ENCODE results near the gene FOLR1. TPM values are rescaled to one million over a fixed set of nuclear protein-coding genes. Genes with fewer than 3 reads are reported as not detected.
"Not testable (repeated sequence)": the region's sequence is repeated elsewhere in the genome, so short reads cannot be mapped to it uniquely, and the experiment has no call there.

FOLR1 gene
- total RNA-seq (2012; rRNA removed) (not detected in 2 replicates), polyA plus RNA-seq (2012; rRNA removed) (0.24 and 0.29 TPM in 2 replicates), Bru-seq, nascent RNA (not detected), BruChase-seq, experiment 1, labeled RNA remaining after a 6-hour chase (not detected), BruChase-seq, experiment 2, labeled RNA remaining after a 2-hour chase (not detected)
- 0.25 TPM in 1 of 2 replicates, not detected in the other for polyA plus RNA-seq (2012; cell fraction: cytosol; rRNA removed)
- polyA plus RNA-seq (2012; cell fraction: nucleus; rRNA removed; ENCODE audit: low replicate concordance), result 0.08 TPM in 1 of 2 replicates, not detected in the other
- long read RNA-seq, result 0 reads

GRCh38 chr11:72191961-72192381 lies at the start of gene FOLR1:
Gene FOLR1, plus strand, starts transcription at chr11:72192140. Its CDS starts 34 bp downstream, at chr11:72192174.
- no peak within 1 kb of the TSS for H2AK5ac ChIP-seq (ENCODE audit: low read depth, low read length)
- no peak within 1 kb of the TSS for H3K4me2 ChIP-seq (ENCODE audit: low read depth, low read length)
- H3K9me1 ChIP-seq (ENCODE audit: insufficient read depth, low read length), result no peaks in the 10 kb centered on the region
- DNase-seq, result no peak
- no peaks in the 10 kb centered on the region for H3K9me3 ChIP-seq (ENCODE audit: control insufficient read depth, insufficient read depth, low read length)
- in situ Hi-C loops (cut with MboI; ENCODE audit: low sequenced_read_pairs), result no loop called here
- ATAC-seq (ENCODE audit: low read depth), result no peak
- no peaks in the 10 kb centered on the region for H3K36me3 ChIP-seq (ENCODE audit: control insufficient read depth, insufficient read depth, low read length)
- 50% methylated on average over 1 of the region's 5 CpGs; no CpG with 5 or more reads in 1 of the 2 experiments for WGBS, 2 experiments (ENCODE audit: extremely low coverage in 2 of 2, insufficient read length in 1 of 2)
- H4K5ac ChIP-seq (ENCODE audit: low read depth, low read length), result no peak within 1 kb of the TSS
- CTCF ChIA-PET, result no interaction called here
- no peak within 1 kb of the TSS for H3K14ac ChIP-seq (replicated peaks; ENCODE audit: low read depth, low read length)
- no peak within 1 kb of the TSS for H2AK9ac ChIP-seq (replicated peaks; ENCODE audit: low read depth, low read length, poor library complexity)
- no peaks in the 10 kb centered on the region for H3K79me1 ChIP-seq (ENCODE audit: low read depth in 1 of 2, low read length in 2 of 2)
- no peak within 1 kb of the TSS for H3K4ac ChIP-seq (ENCODE audit: low read depth, low read length)
- no TSS peak for BruUV-seq (replicated peaks)
- no peak within 1 kb of the TSS for H3K56ac ChIP-seq (ENCODE audit: extremely low read depth, insufficient read depth, low read length)
- TF ChIP-seq FOS (IDR thresholded peaks at IDR 0.05; ENCODE audit: low read depth, low read length) (no peak), MAZ (IDR thresholded peaks at IDR 0.05; ENCODE audit: borderline replicate concordance, low read depth, low read length) (no peak), CEBPB (IDR thresholded peaks at IDR 0.05; ENCODE audit: low read depth, low read length) (no peak), CHD1 (IDR thresholded peaks at IDR 0.05; ENCODE audit: low read depth, low read length) (no peak), RAD21 (IDR thresholded peaks at IDR 0.05; ENCODE audit: low read length) (no peak)
- POLR2A ChIA-PET (ENCODE audit: unreplicated experiment), result no interaction called here
- no peaks in the 10 kb centered on the region for H4K20me1 ChIP-seq (ENCODE audit: insufficient read depth, low read length)
- no peak within 1 kb of the TSS for H3K4me3 ChIP-seq (ENCODE audit: insufficient read depth, low read depth, low read length)
- peak within 1 kb of the TSS; percentile 61 for H2AFZ ChIP-seq (replicated peaks; ENCODE audit: low read length, poor library complexity)
- dilution Hi-C loops (cut with HindIII; ENCODE audit: low sequenced_read_pairs, unreplicated experiment), result no loop called here
- no peak within 1 kb of the TSS for H2BK120ac ChIP-seq (ENCODE audit: low read depth, low read length)
- H2BK5ac ChIP-seq (ENCODE audit: low read depth, low read length, poor library complexity, severe bottlenecking), result no peak within 1 kb of the TSS
- no peak within 1 kb of the TSS for H3K18ac ChIP-seq (ENCODE audit: low read depth, low read length)
- no peak within 1 kb of the TSS for H2BK20ac ChIP-seq (ENCODE audit: low read depth, low read length)
- no peaks in the 10 kb centered on the region for H3K4me1 ChIP-seq (ENCODE audit: control insufficient read depth, insufficient read depth, low read length)
- no peak within 1 kb of the TSS for H4K8ac ChIP-seq (ENCODE audit: low read depth in 2 of 2, low read length in 2 of 2)
- no peak within 1 kb of the TSS for H3K9ac ChIP-seq (ENCODE audit: low read depth, low read length)
- H2BK15ac ChIP-seq (ENCODE audit: low read depth, low read length), result no peak within 1 kb of the TSS
- intact Hi-C loops (cut with micrococcal nuclease), result no loop called here
- no peak within 1 kb of the TSS for H3K23ac ChIP-seq (ENCODE audit: low read depth, low read length)
- H3K27me3 ChIP-seq (ENCODE audit: control insufficient read depth, insufficient read depth, low read length), result peaks cover 12% of the 10 kb centered on the region; the same call in 1 of the 2 replicates
- no peak within 1 kb of the TSS for H3K27ac ChIP-seq (ENCODE audit: insufficient read depth, low read length)
- no peak within 1 kb of the TSS for H4K91ac ChIP-seq (ENCODE audit: insufficient read depth, low read depth, low read length)

DNA sequence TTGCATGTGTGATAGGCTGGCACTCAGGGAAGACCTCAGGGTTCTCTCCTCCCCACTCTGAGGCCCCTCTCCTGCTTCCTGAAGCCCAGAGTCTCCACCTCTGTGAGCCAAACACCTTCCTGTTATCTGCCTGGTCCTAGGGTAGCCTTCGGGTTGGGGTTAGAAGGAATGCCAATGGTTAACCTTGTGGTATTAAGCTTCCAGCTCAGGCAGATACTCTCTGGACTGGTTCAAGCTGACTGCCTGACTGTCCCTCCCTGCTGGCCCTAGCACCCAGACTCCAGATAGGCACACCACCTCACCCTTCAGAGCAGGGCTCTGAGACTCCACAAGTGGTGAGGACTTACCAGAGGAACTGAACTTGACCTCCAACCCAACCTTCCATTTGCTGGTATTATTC lies 49.4 kb upstream of the FOLR1 start:
- ATAC-seq (ENCODE audit: low read depth); H4K20me1 ChIP-seq (ENCODE audit: insufficient read depth, low read length); H3K4ac ChIP-seq (ENCODE audit: low read depth, low read length); H4K8ac ChIP-seq (ENCODE audit: low read depth in 2 of 2, low read length in 2 of 2); H3K27ac ChIP-seq (ENCODE audit: insufficient read depth, low read length); H3K36me3 ChIP-seq (ENCODE audit: control insufficient read depth, insufficient read depth, low read length); BruUV-seq (replicated peaks); H3K56ac ChIP-seq (ENCODE audit: extremely low read depth, insufficient read depth, low read length); H3K4me3 ChIP-seq (ENCODE audit: insufficient read depth, low read depth, low read length); H2AK5ac ChIP-seq (ENCODE audit: low read depth, low read length); H2BK15ac ChIP-seq (ENCODE audit: low read depth, low read length); H4K5ac ChIP-seq (ENCODE audit: low read depth, low read length); H3K27me3 ChIP-seq (ENCODE audit: control insufficient read depth, insufficient read depth, low read length); H3K9me3 ChIP-seq (ENCODE audit: control insufficient read depth, insufficient read depth, low read length); POLR2A ChIA-PET (ENCODE audit: unreplicated experiment); H2BK5ac ChIP-seq (ENCODE audit: low read depth, low read length, poor library complexity, severe bottlenecking); H2BK20ac ChIP-seq (ENCODE audit: low read depth, low read length); H2AK9ac ChIP-seq (replicated peaks; ENCODE audit: low read depth, low read length, poor library complexity); H3K79me1 ChIP-seq (ENCODE audit: low read depth in 1 of 2, low read length in 2 of 2); H2AFZ ChIP-seq (replicated peaks; ENCODE audit: low read length, poor library complexity); H3K4me2 ChIP-seq (ENCODE audit: low read depth, low read length); H4K91ac ChIP-seq (ENCODE audit: insufficient read depth, low read depth, low read length); H3K18ac ChIP-seq (ENCODE audit: low read depth, low read length); H3K9ac ChIP-seq (ENCODE audit: low read depth, low read length); H3K23ac ChIP-seq (ENCODE audit: low read depth, low read length); in situ Hi-C loops (cut with MboI; ENCODE audit: low sequenced_read_pairs); H3K14ac ChIP-seq (replicated peaks; ENCODE audit: low read depth, low read length); H3K9me1 ChIP-seq (ENCODE audit: insufficient read depth, low read length); DNase-seq; dilution Hi-C loops (cut with HindIII; ENCODE audit: low sequenced_read_pairs, unreplicated experiment): not testable (repeated sequence)
- CTCF ChIA-PET, result interaction anchor here (2.2 kb wide), 1 partner anchor 117 kb away, joined by 21 read pairs; no protein-coding TSS in a partner anchor
- WGBS, 2 experiments (ENCODE audit: extremely low coverage in 2 of 2, insufficient read length in 1 of 2), result no CpG with 5 or more reads among the region's 1 CpG
- H2BK120ac ChIP-seq (ENCODE audit: low read depth, low read length), result peak overlapping the region; percentile 66; the same call in 1 of the 2 replicates
- intact Hi-C loops (cut with micrococcal nuclease), result loop anchor here (1.0 kb wide), 1 partner anchor 39 kb away; no protein-coding TSS in a partner anchor
- H3K4me1 ChIP-seq (ENCODE audit: control insufficient read depth, insufficient read depth, low read length), result peaks cover 11% of the 10 kb centered on the region; the same call in 1 of the 2 replicates

All from IMR-90 (cell line).